OCI-LY1 (cell line): ENCODE results near the gene WFDC9.
"Not testable (repeated sequence)": the region's sequence is repeated elsewhere in the genome, so short reads cannot be mapped to it uniquely, and the experiment has no call there.

Source experiments
- H2AFZ ChIP-seq: fragments of 200-600 bp; sonication (generic), shearing (Covaris generic); 2 replicates; pipeline ENCODE4 v1.6.0; 2014; ENCODE audit warnings: antibody characterized with exemption, mild to moderate bottlenecking, low read length
- H3F3A ChIP-seq: fragments of 200-600 bp; sonication (generic), shearing (Covaris generic); 2 replicates; pipeline ENCODE4 v1.6.0; 2014; ENCODE audit warnings: mild to moderate bottlenecking, antibody characterized with exemption, low read length, moderate library complexity; ENCODE audit not compliant: insufficient read depth
- H3K27ac ChIP-seq: fragments of 200-600 bp; sonication (generic); 2 replicates; pipeline ENCODE4 v1.5.1; 2014; ENCODE audit warnings: low read length, mixed run types, mild to moderate bottlenecking, low read depth; ENCODE audit not compliant: poor library complexity, severe bottlenecking
- H3K27me3 ChIP-seq: fragments of 200-600 bp; sonication (generic); 2 replicates; pipeline ENCODE4 v1.6.0; 2014; ENCODE audit warnings: antibody characterized with exemption, mild to moderate bottlenecking, low read length, moderate library complexity; ENCODE audit not compliant: insufficient read depth
- H3K36me3 ChIP-seq: fragments of 200-600 bp; sonication (generic); 2 replicates; pipeline ENCODE4 v1.6.1; 2014; ENCODE audit warnings: mild to moderate bottlenecking, antibody characterized with exemption, low read length, moderate library complexity, mixed read lengths; ENCODE audit not compliant: insufficient read depth
- H3K4me1 ChIP-seq: fragments of 200-600 bp; sonication (generic); 2 replicates; pipeline ENCODE4 v1.5.1; 2014; ENCODE audit warnings: mild to moderate bottlenecking, low read length, moderate library complexity; ENCODE audit not compliant: insufficient read depth, severe bottlenecking
- H3K4me2 ChIP-seq: fragments of 200-600 bp; sonication (generic), shearing (Covaris generic); 2 replicates; pipeline ENCODE4 v1.6.1; 2014; ENCODE audit warnings: low read length
- H3K4me3 ChIP-seq: fragments of 200-600 bp; sonication (generic); 2 replicates; pipeline ENCODE4 v1.5.1; 2014; ENCODE audit warnings: low read length, low read depth, mild to moderate bottlenecking, mixed read lengths; ENCODE audit not compliant: poor library complexity, severe bottlenecking
- H3K79me2 ChIP-seq: fragments of 200-600 bp; shearing (Covaris generic); 2 replicates; pipeline ENCODE4 v1.6.1; 2016; ENCODE audit warnings: mixed run types, low read length, mixed read lengths; ENCODE audit not compliant: insufficient read depth
- H3K9ac ChIP-seq: fragments of 200-600 bp; sonication (generic), shearing (Covaris generic); 2 replicates; pipeline ENCODE4 v1.6.1; 2014; ENCODE audit warnings: mild to moderate bottlenecking, low read length, mixed read lengths
- H3K9me2 ChIP-seq: fragments of 200-600 bp; sonication (generic), shearing (Covaris generic); 2 replicates; pipeline ENCODE4 v1.6.1; 2014; ENCODE audit warnings: low read depth, mild to moderate bottlenecking, low read length, mixed read lengths
- H3K9me3 ChIP-seq: fragments of 200-600 bp; shearing (Covaris generic); 2 replicates; pipeline ENCODE4 v1.6.1; 2014; ENCODE audit warnings: low read length, mixed read lengths
- H4K20me1 ChIP-seq: fragments of 200-600 bp; sonication (generic), shearing (Covaris generic); 2 replicates; pipeline ENCODE4 v1.6.0; 2016; ENCODE audit warnings: mild to moderate bottlenecking, low read length; ENCODE audit not compliant: insufficient read depth
- EZH2 ChIP-seq: fragments of 200-600 bp; sonication (generic), shearing (Covaris generic); IDR thresholded peaks from 2 replicates; pipeline ENCODE4 v1.8.0; 2017; ENCODE audit warnings: borderline replicate concordance, mixed run types, mild to moderate bottlenecking, antibody characterized with exemption, low read length, moderate library complexity, mixed read lengths
- TF ChIP-seq, protein P1 (sequence below): fragments of 200-600 bp; sonication (generic), shearing (Covaris generic); IDR thresholded peaks from 2 replicates; pipeline ENCODE4 v1.5.1; 2017; ENCODE audit warnings: mild to moderate bottlenecking, antibody characterized with exemption, low read length, moderate library complexity, mixed read lengths

The WFDC9 gene

GRCh38 chr20:45670139-45670538 lies 39.1 kb upstream of the WFDC9 start, which contains the start of gene WFDC11:
Gene WFDC11 (minus strand): TSS chr20:45670239. CDS start chr20:45650600, 19,639 bp downstream.
- Histone ChIP-seq H3K4me1 (no peaks in the 10 kb centered on the region), H3K9me3 (no peaks in the 10 kb centered on the region), H3K36me3 (no peaks in the 10 kb centered on the region), H3F3A (no peaks in the 10 kb centered on the region), H3K79me2 (no peaks in the 10 kb centered on the region), H2AFZ (no peak within 1 kb of the TSS), H4K20me1 (no peaks in the 10 kb centered on the region), H3K4me2 (no peak within 1 kb of the TSS), H3K9me2 (no peaks in the 10 kb centered on the region), H3K4me3 (no peak within 1 kb of the TSS), H3K27ac (no peak within 1 kb of the TSS), H3K9ac (no peak within 1 kb of the TSS), H3K27me3 (0 out of 2 replicates have a peak, but pooled peaks cover 3% of the 10 kb centered on the region)
- no peak for TF ChIP-seq EZH2
- TF ChIP-seq, protein P1, sequence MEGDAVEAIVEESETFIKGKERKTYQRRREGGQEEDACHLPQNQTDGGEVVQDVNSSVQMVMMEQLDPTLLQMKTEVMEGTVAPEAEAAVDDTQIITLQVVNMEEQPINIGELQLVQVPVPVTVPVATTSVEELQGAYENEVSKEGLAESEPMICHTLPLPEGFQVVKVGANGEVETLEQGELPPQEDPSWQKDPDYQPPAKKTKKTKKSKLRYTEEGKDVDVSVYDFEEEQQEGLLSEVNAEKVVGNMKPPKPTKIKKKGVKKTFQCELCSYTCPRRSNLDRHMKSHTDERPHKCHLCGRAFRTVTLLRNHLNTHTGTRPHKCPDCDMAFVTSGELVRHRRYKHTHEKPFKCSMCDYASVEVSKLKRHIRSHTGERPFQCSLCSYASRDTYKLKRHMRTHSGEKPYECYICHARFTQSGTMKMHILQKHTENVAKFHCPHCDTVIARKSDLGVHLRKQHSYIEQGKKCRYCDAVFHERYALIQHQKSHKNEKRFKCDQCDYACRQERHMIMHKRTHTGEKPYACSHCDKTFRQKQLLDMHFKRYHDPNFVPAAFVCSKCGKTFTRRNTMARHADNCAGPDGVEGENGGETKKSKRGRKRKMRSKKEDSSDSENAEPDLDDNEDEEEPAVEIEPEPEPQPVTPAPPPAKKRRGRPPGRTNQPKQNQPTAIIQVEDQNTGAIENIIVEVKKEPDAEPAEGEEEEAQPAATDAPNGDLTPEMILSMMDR, result no peak

DNA sequence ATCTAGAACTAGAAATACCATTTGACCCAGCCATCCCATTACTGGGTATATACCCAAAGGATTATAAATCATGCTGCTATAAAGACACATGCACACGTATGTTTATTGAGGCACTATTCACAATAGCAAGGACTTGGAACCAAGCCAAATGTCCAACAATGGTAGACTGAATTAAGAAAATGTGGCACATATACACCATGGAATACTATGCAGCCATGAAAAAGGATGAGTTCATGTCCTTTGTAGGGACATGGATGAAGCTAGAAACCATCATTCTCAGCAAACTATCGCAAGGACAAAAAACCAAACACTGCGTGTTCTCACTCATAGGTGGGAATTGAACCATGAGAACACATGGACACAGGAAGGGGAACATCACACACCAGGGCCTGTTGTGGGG lies 26.0 kb upstream of the WFDC9 start:
- H3K9me2 ChIP-seq, H3K4me1 ChIP-seq, H3K4me3 ChIP-seq, H3F3A ChIP-seq, H3K27me3 ChIP-seq, H3K79me2 ChIP-seq, H2AFZ ChIP-seq, H3K9ac ChIP-seq, H3K4me2 ChIP-seq, H3K9me3 ChIP-seq, H3K36me3 ChIP-seq, H4K20me1 ChIP-seq, H3K27ac ChIP-seq: not testable (repeated sequence)

GRCh38 chr20:45651726-45652125 lies 20.6 kb upstream of the WFDC9 start:
- H3K36me3 ChIP-seq, H3K4me3 ChIP-seq, H3K4me2 ChIP-seq, H3F3A ChIP-seq, H3K79me2 ChIP-seq, H2AFZ ChIP-seq, H3K9me3 ChIP-seq, H3K9me2 ChIP-seq, H4K20me1 ChIP-seq, H3K4me1 ChIP-seq, H3K9ac ChIP-seq, H3K27ac ChIP-seq, H3K27me3 ChIP-seq: not testable (repeated sequence)

- Histone ChIP-seq H3K9me2 (no peaks in the 10 kb centered on the region), H3K4me3 (no peak overlapping the region), H3K9ac (no peak overlapping the region), H3K79me2 (no peaks in the 10 kb centered on the region), H3F3A (no peaks in the 10 kb centered on the region), H4K20me1 (no peaks in the 10 kb centered on the region), H3K27me3 (no peaks in the 10 kb centered on the region), H3K27ac (no peak overlapping the region), H2AFZ (no peak overlapping the region), H3K36me3 (no peaks in the 10 kb centered on the region), H3K4me2 (no peak overlapping the region), H3K4me1 (no peaks in the 10 kb centered on the region), H3K9me3 (no peaks in the 10 kb centered on the region)
- TF ChIP-seq, protein P1, result no peak
- TF ChIP-seq EZH2, result no peak
Observed at GRCh38 chr20:45649312-45649863, 18.3 kb upstream of the WFDC9 start.
